ENCODE data around the gene ROCK1. TPM values are rescaled to one million over a fixed set of nuclear protein-coding genes. Genes with fewer than 3 reads are reported as not detected.

ROCK1 gene
- total RNA-seq, 1 donor from 2014 or later: 36.4 TPM

DNA sequence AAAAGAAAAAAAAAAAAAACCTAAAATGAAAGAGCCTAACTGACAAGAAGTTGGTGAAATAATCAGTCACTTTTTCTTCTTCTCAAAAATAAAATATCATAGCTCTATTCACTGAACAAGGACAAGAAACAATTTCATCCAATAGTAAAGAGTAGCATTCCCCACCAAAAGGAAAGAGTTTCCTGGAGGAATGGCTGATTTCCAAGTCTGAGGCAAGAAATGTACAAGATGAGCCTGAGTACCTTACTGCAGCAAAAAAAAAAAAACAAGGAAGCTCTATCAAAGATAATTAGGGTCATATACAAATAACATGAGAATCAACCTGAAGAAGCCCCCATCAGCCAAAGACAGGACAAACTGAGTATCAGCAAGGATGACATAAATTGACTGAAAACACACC is 11.5 kb downstream of the ROCK1 start:
- Mint-ChIP-seq H3K27me3 (ENCODE audit: low read depth) (no peaks in the 10 kb centered on the region), H3K4me3 (no peak overlapping the region), H3K4me1 (peaks cover 8% of the 10 kb centered on the region), H3K9me3 (peaks cover 4% of the 10 kb centered on the region), H3K27ac (ENCODE audit: unreplicated experiment) (no peak overlapping the region), H3K36me3 (ENCODE audit: low read depth) (peaks cover 4% of the 10 kb centered on the region)
- DNase-seq (ENCODE audit: low read depth, low spot score): no peak
- TF ChIP-seq, protein P1, sequence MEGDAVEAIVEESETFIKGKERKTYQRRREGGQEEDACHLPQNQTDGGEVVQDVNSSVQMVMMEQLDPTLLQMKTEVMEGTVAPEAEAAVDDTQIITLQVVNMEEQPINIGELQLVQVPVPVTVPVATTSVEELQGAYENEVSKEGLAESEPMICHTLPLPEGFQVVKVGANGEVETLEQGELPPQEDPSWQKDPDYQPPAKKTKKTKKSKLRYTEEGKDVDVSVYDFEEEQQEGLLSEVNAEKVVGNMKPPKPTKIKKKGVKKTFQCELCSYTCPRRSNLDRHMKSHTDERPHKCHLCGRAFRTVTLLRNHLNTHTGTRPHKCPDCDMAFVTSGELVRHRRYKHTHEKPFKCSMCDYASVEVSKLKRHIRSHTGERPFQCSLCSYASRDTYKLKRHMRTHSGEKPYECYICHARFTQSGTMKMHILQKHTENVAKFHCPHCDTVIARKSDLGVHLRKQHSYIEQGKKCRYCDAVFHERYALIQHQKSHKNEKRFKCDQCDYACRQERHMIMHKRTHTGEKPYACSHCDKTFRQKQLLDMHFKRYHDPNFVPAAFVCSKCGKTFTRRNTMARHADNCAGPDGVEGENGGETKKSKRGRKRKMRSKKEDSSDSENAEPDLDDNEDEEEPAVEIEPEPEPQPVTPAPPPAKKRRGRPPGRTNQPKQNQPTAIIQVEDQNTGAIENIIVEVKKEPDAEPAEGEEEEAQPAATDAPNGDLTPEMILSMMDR (conservative IDR thresholded peaks at IDR 0.05): no peak

DNA sequence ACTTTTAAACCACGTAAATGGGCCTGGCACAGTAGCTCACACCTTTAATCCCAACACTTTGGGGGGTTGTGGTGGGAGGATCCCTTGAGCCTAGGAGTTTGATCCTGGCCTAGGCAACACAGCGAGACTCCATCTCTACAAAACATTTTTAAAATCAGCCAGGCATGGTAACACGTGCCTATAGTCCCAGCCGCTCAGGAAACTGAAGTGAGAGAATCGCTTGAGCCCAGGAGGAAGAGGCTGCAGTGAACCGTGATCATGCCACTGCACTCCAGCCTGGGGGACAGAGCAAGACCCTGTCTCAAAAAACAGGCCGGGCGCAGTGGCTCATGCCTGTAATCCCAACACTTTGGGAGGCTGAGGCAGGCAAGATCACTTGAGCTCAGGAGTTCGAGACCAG is 12.2 kb downstream of the ROCK1 start:
- no peaks in the 10 kb centered on the region for H3K27me3 Mint-ChIP-seq (ENCODE audit: low read depth)
- H3K4me3 Mint-ChIP-seq: no peak overlapping the region
- TF ChIP-seq, protein P1 (conservative IDR thresholded peaks at IDR 0.05): no peak
- peaks cover 5% of the 10 kb centered on the region for H3K9me3 Mint-ChIP-seq
- no peak for DNase-seq (ENCODE audit: low read depth, low spot score)
- no peak overlapping the region for H3K27ac Mint-ChIP-seq (ENCODE audit: unreplicated experiment)
- H3K4me1 Mint-ChIP-seq: peaks cover 8% of the 10 kb centered on the region
- H3K36me3 Mint-ChIP-seq (ENCODE audit: low read depth): peaks cover 6% of the 10 kb centered on the region

DNA sequence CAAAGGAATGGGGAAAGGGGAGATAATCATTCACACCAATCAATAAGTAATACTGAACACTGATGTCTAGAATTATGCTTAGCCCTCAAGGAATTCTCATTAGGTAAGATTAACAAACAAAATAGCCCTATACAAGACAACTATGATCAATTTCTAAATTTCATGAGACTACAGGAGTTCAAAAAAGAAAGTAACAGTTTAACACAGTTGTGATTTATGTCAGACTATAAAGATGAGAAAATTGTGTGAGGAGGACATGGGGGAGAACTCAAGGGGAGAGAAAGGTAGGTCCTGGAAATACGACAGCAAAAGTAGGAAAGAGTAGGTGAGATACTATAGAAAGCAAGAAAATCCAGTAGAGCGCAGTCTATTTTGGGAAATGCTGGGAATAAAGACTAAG is 14.9 kb downstream of the ROCK1 start:
- Mint-ChIP-seq H3K4me3 (no peak overlapping the region), H3K27me3 (ENCODE audit: low read depth) (no peaks in the 10 kb centered on the region), H3K9me3 (peaks cover 9% of the 10 kb centered on the region), H3K36me3 (ENCODE audit: low read depth) (peaks cover 15% of the 10 kb centered on the region), H3K27ac (ENCODE audit: unreplicated experiment) (no peak overlapping the region), H3K4me1 (peaks cover 8% of the 10 kb centered on the region)
- no peak for DNase-seq (ENCODE audit: low read depth, low spot score)
- TF ChIP-seq, protein P1 (conservative IDR thresholded peaks at IDR 0.05): no peak

DNA sequence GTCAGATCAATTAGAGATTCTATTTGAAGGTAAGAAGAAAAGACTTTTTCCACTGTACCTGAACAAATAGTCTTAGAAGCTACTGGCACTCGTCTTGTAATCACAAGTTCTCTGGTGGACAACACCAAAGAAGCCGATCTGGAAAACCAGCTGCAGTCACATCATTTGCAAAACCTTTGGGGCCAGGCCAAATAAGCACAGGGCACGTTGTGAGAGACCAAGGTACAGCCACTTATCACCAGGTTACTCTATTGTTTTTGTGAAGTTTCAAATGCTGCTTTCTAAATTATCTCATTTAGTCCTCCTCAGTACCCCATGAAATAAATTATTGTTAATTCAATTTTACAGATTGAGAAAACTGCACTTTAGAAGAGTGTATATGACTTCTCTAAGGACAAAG is 18.5 kb downstream of the ROCK1 start:
- peaks cover 20% of the 10 kb centered on the region for H3K36me3 Mint-ChIP-seq (ENCODE audit: low read depth)
- H3K4me3 Mint-ChIP-seq: no peak overlapping the region
- H3K27me3 Mint-ChIP-seq (ENCODE audit: low read depth): no peaks in the 10 kb centered on the region
- no peak for DNase-seq (ENCODE audit: low read depth, low spot score)
- H3K27ac Mint-ChIP-seq (ENCODE audit: unreplicated experiment): no peak overlapping the region
- TF ChIP-seq, protein P1 (conservative IDR thresholded peaks at IDR 0.05): no peak
- peaks cover 9% of the 10 kb centered on the region for H3K9me3 Mint-ChIP-seq
- peaks cover 3% of the 10 kb centered on the region for H3K4me1 Mint-ChIP-seq

DNA sequence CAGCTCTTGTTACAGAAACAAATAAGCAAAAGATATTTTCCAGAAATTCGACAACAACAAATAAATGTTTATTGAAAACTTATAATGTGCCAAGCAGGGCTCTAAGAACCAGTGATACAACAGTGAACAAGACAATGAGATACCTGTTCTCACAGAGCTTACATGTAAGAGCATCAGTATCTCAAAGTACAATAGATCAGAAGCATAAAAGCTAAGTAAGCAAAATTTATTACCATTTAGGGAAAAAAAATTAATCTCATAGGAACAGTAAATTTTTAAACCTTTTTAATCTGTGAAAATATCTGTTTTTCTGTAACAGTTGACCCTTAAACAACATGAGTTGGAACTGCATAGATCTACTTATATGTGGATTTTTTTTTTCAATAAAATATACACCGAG is 20.9 kb downstream of the ROCK1 start:
- Mint-ChIP-seq H3K9me3 (peaks cover 11% of the 10 kb centered on the region), H3K27ac (ENCODE audit: unreplicated experiment) (no peak overlapping the region), H3K36me3 (ENCODE audit: low read depth) (peaks cover 35% of the 10 kb centered on the region), H3K4me3 (no peak overlapping the region), H3K4me1 (no peaks in the 10 kb centered on the region), H3K27me3 (ENCODE audit: low read depth) (no peaks in the 10 kb centered on the region)
- TF ChIP-seq, protein P1 (conservative IDR thresholded peaks at IDR 0.05): no peak
- DNase-seq (ENCODE audit: low read depth, low spot score): no peak
